ENCODE measurements around the gene IGF1R. TPM values are rescaled to one million over a fixed set of nuclear protein-coding genes. Genes with fewer than 3 reads are reported as not detected.
A peak's percentile ranks its signal among the peaks of the same experiment; 100 is the strongest.

Gene IGF1R
- total and polyA plus RNA-seq, 2 experiments from 2014 or later = 10.8 to 42.9 TPM

DNA sequence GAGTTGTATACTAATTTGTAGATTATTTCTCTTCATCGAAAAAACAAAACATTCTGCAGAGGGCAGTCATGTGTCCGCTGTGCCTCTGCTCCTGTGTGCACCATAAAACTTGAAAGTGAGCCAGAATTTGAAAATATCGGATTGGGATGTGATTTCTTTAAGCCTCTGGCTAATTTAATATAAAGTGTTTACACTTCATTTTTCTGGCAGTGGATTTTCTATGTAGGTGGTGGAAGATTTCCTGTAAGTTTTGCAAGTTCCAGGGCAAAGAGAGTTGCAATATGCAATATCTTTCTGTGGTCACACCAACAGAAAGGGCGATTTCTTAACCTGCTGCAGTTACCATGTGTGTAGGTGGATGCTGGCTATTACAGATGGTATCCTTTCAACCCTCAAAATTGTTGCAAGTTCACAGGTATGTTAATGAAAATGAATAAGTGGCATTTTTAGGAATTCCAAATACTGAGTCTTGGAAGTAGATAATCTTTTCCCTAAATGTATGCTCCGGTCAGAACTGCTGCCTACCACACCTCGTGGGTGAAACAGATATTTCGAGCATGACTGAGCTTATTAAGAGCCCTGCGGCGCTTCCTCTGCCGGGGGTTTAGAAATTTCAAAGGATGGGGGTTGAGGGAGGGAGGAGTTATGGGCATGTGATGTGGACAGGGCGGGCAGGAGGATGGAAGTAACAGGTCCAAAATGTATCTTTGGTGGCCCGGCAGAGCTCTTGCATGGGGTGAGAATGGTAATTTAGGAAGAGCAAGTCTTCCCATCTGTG is 225.3 kb downstream of the IGF1R start:
- no peak overlapping the region for H2AFZ ChIP-seq
- H3K4me2 ChIP-seq = peak overlapping the region; percentile 3
- no peak for TF ChIP-seq EZH2phosphoT487 (IDR thresholded peaks at IDR 0.05; ENCODE audit: low read depth, severe bottlenecking, unreplicated experiment)
- TF ChIP-seq, protein P1, sequence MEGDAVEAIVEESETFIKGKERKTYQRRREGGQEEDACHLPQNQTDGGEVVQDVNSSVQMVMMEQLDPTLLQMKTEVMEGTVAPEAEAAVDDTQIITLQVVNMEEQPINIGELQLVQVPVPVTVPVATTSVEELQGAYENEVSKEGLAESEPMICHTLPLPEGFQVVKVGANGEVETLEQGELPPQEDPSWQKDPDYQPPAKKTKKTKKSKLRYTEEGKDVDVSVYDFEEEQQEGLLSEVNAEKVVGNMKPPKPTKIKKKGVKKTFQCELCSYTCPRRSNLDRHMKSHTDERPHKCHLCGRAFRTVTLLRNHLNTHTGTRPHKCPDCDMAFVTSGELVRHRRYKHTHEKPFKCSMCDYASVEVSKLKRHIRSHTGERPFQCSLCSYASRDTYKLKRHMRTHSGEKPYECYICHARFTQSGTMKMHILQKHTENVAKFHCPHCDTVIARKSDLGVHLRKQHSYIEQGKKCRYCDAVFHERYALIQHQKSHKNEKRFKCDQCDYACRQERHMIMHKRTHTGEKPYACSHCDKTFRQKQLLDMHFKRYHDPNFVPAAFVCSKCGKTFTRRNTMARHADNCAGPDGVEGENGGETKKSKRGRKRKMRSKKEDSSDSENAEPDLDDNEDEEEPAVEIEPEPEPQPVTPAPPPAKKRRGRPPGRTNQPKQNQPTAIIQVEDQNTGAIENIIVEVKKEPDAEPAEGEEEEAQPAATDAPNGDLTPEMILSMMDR (IDR thresholded peaks at IDR 0.05; ENCODE audit: poor library complexity) = peak; percentile 5
- TF ChIP-seq EZH2 (IDR thresholded peaks at IDR 0.05; ENCODE audit: borderline replicate concordance) = no peak
- DNase-seq (ENCODE audit: low spot score) = no peak
- peaks cover 26% of the 10 kb centered on the region for H4K20me1 ChIP-seq (ENCODE audit: insufficient read depth, poor library complexity, severe bottlenecking)
- 67% methylated on average over 12 of the region's 12 CpGs for WGBS (ENCODE audit: low lambda C conversion rate, missing lambda C conversion rate)
- H3K9me3 ChIP-seq (ENCODE audit: low read depth) = no peaks in the 10 kb centered on the region
- peaks cover 31% of the 10 kb centered on the region for H3K4me1 ChIP-seq (ENCODE audit: insufficient read depth)
- peaks cover 89% of the 10 kb centered on the region for H3K79me2 ChIP-seq
- no peaks in the 10 kb centered on the region for H3K36me3 ChIP-seq (replicated peaks; ENCODE audit: insufficient read depth, low read depth)
- no peak overlapping the region for H3K27ac ChIP-seq
- H3K9me2 ChIP-seq (replicated peaks; ENCODE audit: insufficient read depth) = no peaks in the 10 kb centered on the region
- no peaks in the 10 kb centered on the region for H3K27me3 ChIP-seq
- no peak overlapping the region for H3K4me3 ChIP-seq

- Histone ChIP-seq H3K4me2 (peak overlapping the region; percentile 3), H3K79me2 (peaks cover 89% of the 10 kb centered on the region), H3K9me3 (ENCODE audit: low read depth) (no peaks in the 10 kb centered on the region), H3K9me2 (replicated peaks; ENCODE audit: insufficient read depth) (no peaks in the 10 kb centered on the region), H3K4me1 (ENCODE audit: insufficient read depth) (peaks cover 31% of the 10 kb centered on the region), H3K27me3 (no peaks in the 10 kb centered on the region), H3K27ac (no peak overlapping the region), H3K36me3 (replicated peaks; ENCODE audit: insufficient read depth, low read depth) (no peaks in the 10 kb centered on the region), H4K20me1 (ENCODE audit: insufficient read depth, poor library complexity, severe bottlenecking) (peaks cover 26% of the 10 kb centered on the region), H2AFZ (no peak overlapping the region), H3K4me3 (no peak overlapping the region)
- DNase-seq (ENCODE audit: low spot score) = no peak
- no peak for TF ChIP-seq EZH2 (IDR thresholded peaks at IDR 0.05; ENCODE audit: borderline replicate concordance)
- TF ChIP-seq, protein P1 (IDR thresholded peaks at IDR 0.05; ENCODE audit: poor library complexity) = no peak
- no peak for TF ChIP-seq EZH2phosphoT487 (IDR thresholded peaks at IDR 0.05; ENCODE audit: low read depth, severe bottlenecking, unreplicated experiment)
- 81% methylated on average over 7 of the region's 7 CpGs for WGBS (ENCODE audit: low lambda C conversion rate, missing lambda C conversion rate)
Observed at GRCh38 chr15:98874370-98874769, 226.0 kb downstream of the IGF1R start.

GRCh38 chr15:98874773-98875172 is 226.4 kb downstream of the IGF1R start:
- no peak overlapping the region for H3K27ac ChIP-seq

More at GRCh38 chr15:98874773-98875172, 226.4 kb downstream of the IGF1R start:
- peaks cover 23% of the 10 kb centered on the region for H4K20me1 ChIP-seq (ENCODE audit: insufficient read depth, poor library complexity, severe bottlenecking)
- no peaks in the 10 kb centered on the region for H3K36me3 ChIP-seq (replicated peaks; ENCODE audit: insufficient read depth, low read depth)
- no peak for DNase-seq (ENCODE audit: low spot score)
- H3K27me3 ChIP-seq = no peaks in the 10 kb centered on the region
- peaks cover 31% of the 10 kb centered on the region for H3K4me1 ChIP-seq (ENCODE audit: insufficient read depth)
- no peak overlapping the region for H2AFZ ChIP-seq
- H3K79me2 ChIP-seq = peaks cover 89% of the 10 kb centered on the region
- no peak for TF ChIP-seq EZH2phosphoT487 (IDR thresholded peaks at IDR 0.05; ENCODE audit: low read depth, severe bottlenecking, unreplicated experiment)
- no peak for TF ChIP-seq EZH2 (IDR thresholded peaks at IDR 0.05; ENCODE audit: borderline replicate concordance)
- TF ChIP-seq, protein P1 (IDR thresholded peaks at IDR 0.05; ENCODE audit: poor library complexity) = no peak
- no peaks in the 10 kb centered on the region for H3K9me3 ChIP-seq (ENCODE audit: low read depth)
- WGBS (ENCODE audit: low lambda C conversion rate, missing lambda C conversion rate) = 59% methylated on average over 8 of the region's 8 CpGs
- no peaks in the 10 kb centered on the region for H3K9me2 ChIP-seq (replicated peaks; ENCODE audit: insufficient read depth)
- peak overlapping the region; percentile 3 for H3K4me2 ChIP-seq
- no peak overlapping the region for H3K4me3 ChIP-seq
